ENCODE results near the gene PHLDB1. TPM values are rescaled to one million over a fixed set of nuclear protein-coding genes. Genes with fewer than 3 reads are reported as not detected.

PHLDB1 gene
- total RNA-seq, 1 experiment from 2014 or later, result 215 TPM

DNA sequence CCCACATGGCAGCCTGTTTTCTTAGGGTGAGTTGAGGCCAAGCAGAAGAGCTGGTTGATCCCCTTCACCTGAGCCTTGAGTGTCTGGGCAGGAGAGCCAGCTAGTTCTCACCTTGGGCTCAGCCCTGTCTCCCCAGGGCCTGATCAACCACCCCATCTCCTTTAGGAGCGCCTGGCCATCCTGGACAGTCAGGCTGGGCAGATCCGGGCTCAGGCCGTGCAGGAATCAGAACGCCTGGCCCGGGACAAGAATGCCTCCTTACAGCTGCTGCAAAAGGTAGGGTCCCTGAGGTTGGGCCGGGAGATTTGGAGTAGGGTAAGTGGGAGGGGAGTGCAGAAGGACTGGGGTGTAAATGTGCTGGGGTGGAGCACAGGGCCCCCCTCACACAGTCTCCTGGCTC is 31.3 kb downstream of the PHLDB1 start:
- no peak for DNase-seq (ENCODE audit: low spot score)

DNA sequence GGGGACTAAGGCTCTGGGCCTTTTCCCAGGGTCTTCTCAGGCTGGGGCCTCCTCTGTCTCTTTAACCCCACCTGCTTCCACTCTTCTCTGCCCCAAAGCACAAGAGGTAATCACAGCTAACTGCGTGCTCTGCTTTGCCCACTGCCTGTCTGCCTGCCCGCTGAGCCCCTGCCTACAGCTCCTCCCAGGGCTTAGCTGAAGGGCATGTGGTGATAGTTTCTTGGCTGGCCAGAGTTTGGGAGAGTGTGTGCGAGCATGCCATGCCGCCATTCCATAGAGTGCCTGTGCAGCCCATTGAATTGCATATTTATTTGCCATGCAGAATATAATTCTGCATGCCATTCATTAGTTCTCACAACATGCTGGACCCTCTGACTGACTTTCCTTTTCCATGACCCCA is 32.5 kb downstream of the PHLDB1 start:
- no peak for DNase-seq (ENCODE audit: low spot score)

DNA sequence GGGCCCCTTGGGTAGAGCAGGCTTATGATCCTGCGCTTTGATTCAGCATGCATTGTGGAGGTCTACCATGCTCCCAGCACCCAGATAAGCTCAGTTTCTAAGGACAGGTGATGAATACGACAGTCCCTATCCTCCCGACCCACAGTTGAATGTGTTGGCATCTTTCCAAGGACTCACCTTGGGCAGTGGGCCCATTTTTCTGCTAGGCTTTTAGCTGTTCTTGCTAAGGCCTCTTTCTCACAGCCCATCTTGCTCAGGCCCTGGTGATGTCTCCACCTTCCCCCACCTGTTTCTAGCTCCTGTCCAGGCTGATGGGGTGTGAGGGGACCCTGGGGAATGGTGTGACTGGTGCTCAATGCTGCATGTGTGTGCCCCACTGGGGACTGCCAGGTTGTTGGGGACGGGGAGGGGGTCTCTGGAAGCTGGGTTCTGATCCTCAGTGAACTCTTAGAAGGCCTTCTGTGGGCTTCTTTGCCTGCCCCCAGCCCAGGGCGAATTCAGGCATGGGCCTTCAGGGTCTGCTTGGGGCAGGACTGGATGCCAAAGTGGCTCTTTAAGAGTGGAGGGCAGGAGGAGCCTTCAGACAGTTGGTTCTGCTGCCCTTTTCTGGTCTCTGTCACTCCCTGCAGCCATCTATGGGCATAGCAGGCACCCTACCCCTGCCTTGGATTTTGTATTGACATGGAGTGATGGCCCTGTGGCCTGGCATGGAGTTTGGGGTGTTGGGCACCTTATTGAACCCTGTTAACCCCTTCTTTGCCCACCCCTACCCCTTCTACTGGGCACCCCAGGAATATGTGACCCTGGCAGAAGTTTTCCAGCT is 33.1 kb downstream of the PHLDB1 start:
- no peak for DNase-seq (ENCODE audit: low spot score)

DNA sequence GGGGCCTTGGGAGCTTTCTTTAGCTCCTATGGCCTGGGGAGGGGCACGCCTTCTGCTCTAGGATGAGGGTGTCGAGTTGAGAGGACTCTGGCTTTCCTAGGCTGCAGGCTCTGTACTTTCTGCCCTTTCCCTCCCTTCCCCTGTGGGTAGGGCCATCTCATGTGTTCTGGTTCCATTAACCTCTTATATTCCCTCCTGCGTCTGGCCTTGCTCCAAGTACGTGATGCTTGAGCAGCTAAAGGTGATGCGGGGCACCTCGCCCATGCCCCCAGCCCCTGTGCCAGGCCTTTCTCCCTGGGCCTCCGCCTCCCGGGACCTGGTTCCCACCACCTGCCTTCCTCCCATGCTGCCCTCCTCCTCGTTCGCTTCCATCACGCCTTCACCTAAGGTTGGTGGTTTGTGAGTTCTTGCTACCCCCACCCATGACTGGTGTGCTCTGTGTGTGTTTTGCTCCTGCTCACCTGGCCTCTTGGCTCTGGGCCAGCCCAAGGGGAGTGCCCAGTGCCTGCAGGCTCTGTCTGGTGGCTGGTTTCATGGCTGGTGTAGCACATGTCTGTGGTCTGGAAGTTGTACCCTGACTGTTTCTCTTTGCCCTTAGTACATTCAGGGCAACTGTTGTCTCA is 34.1 kb downstream of the PHLDB1 start:
- DNase-seq (ENCODE audit: low spot score), result no peak

DNA sequence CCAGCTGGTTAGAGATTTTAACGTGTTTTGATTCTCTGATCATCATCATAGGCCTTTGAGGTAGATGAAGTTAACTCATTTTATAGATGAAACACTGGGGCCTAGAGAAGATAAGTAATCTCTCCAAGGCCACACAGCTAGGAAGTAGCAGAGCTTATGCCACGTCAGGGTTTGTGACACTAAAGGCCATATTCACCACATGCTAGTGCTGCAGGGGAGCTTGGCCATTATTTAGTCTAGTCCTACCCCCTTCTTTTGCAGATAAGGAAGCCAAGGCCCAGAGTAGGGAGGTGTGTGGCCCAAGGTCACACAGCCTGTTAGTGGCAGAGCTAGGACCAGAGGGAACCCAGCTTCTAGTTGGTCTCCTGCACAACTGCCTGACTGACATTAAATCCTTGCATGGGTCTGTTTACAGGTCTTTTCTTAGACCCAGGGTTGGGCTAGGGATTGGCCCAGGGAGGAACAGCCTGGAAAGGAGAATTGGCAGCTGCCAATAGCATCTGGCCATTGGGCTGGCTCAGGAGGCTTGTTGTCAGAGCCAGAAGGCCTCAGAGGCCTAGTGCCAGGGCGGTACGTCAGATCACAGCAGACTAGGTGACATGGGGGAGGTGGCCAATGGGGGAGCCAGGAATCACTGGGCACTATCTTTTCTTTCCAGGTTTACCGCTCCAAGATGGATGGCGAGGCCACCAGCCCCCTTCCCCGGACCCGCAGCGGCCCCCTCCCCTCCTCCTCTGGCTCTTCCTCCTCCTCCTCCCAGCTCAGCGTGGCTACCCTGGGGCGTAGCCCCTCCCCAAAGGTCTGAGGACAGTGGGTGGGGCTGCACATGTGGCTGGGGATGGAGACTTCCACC is 36.0 kb downstream of the PHLDB1 start:
- no peak for DNase-seq (ENCODE audit: low spot score)

DNA sequence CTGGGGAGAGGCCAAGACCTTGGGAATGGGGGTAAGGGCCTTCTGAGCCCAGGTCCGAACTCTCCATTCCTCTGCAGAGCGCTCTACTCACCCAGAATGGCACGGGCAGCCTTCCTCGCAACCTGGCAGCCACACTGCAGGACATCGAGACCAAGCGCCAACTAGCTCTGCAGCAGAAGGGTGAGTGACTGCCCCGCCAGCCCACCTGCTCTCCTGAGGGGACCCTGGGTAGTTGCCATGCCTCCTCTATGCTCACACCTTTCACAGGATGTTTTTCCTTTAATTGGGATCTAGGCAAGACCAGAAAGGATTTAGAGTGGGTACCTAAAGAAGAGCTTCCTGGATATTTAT is 36.6 kb downstream of the PHLDB1 start:
- DNase-seq (ENCODE audit: low spot score), result no peak

DNA sequence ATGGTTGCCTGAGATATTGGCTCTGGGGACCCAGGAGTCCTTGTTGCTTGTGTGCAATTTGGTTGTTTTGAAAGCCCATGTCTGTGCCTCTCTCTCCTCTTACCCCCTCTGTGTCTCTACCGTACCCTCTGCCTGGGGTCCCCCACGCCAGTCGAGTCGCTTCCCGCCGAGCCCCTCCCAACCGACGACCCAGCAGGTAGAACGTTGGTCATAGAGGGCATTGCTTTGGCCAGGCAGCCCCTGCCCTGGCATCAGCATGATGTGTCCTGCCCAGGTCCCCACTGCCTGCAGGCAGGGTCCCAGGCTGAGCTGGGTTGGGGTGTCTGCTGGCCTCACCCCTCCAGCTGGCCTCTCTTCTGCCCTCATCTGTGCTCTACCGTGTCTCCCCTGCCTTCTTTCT is 37.1 kb downstream of the PHLDB1 start:
- no peak for DNase-seq (ENCODE audit: low spot score)

DNA sequence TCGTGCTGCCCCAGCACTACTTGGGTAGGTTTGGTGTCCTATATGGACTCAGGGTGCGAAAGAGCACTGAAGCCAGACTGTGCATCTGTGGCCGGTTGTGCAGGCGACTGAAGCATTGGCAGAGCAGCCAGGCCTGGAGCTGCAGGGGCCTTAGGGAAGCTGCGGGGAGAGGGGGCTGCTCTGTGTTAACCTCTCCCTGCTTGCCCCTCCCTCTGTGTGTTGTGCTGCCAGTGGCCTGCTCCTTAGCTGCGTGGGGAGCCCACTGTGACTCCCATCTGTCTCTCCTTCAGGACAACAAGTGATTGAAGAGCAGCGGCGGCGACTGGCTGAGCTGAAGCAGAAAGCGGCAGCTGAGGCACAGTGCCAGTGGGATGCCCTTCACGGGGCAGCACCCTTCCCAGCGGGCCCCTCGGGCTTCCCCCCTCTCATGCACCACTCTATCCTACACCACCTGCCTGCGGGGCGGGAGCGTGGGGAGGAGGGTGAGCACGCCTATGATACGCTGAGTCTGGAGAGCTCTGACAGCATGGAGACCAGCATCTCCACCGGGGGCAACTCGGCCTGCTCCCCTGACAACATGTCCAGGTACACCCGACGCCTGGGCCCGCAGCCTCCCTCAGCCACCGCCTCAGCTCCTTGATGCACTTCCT is 37.8 kb downstream of the PHLDB1 start:
- no peak for DNase-seq (ENCODE audit: low spot score)

DNA sequence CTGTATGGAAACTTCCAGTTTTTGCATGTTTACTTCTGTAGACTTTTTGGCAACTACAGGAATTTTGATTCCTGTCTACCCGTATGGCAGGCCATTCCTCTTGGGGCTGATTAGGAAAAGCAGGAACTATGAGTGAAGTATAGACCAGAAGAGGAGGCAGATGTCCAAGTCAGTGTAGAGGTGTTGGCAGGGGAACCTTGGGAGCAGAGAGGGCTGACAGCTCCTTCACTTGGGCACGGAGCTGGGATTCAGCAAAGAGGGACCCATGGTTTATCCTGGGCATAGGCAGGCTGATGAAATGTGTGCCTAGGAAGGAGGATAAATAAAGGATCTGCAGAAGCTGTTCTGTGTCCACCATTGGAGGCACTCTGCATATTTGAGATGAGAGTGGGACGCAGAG is 39.0 kb downstream of the PHLDB1 start:
- no peak for DNase-seq (ENCODE audit: low spot score)

DNA sequence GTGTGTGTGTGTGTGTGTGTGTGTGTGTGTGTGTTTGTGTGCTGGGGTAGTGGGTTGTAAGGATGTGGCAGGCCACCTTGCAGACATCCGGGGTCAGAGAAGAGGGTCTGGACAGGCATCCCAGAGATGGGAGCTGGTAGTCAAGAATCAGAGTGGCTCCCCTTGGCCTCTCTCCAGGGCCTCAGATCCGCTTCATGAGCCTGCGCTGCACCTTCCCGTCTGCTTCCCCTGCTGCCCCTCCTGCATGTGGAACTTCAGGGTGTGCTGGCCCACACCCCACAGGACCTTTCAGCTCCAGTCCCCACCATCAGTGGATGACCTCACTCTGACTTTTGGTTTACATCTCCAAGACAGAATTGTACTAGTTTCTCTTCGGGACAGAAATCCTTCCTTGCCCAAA is 40.9 kb downstream of the PHLDB1 start:
- no peak for DNase-seq (ENCODE audit: low spot score)

DNA sequence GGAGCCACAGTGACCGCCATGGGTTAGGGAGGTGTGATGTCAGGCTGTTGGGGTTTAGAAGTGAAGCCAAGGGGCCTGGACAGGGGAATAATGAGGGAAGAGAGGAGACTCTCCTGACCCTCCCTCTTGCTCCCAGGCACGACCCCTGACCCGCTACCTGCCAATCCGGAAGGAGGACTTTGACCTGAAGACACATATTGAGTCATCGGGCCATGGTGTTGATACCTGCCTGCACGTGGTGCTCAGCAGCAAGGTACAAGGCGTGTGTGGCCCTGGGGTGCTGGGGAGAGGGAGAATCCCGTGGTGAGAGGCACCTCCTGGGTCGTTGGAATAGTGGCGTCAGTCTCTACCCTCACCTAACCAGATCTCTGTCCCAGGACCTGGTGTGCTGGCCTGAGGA is 42.5 kb downstream of the PHLDB1 start:
- DNase-seq (ENCODE audit: low spot score), result no peak

DNA sequence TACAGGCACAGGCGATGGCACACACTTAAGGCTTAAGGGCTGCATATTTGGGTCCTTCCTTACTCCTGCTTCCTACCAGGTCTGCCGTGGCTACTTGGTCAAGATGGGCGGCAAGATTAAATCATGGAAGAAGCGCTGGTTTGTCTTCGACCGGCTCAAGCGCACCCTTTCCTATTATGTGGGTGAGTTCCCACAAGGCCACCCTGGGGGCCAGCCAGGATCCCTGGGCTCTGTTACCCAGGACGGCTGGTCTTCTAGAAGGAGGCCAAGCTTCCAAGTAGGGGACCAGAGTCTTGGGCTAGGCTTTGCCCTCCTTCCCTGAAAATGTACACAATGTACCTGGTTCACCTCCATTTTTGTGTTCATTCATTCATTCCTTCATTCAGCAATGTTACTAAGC is 43.0 kb downstream of the PHLDB1 start:
- no peak for DNase-seq (ENCODE audit: low spot score)

DNA sequence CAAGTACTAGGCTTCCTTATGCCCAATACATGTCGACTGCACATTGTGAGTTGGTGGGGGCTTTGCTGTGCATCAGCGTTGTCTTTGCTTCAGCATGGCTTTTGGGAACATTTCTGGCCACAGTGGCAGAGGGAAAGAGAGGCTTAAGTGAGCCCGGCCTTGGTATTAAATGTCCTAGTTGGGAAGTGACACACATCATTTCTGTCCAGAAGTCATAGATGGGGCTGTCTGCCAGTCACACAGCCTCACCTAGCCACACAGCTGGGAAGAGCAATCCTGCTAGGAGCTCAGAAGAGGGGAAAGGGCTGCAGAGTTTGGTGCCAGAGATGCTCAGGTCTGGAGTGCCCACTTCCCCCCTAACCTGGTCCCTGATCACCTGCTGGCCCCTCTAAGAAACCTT is 44.4 kb downstream of the PHLDB1 start:
- DNase-seq (ENCODE audit: low spot score), result no peak

DNA sequence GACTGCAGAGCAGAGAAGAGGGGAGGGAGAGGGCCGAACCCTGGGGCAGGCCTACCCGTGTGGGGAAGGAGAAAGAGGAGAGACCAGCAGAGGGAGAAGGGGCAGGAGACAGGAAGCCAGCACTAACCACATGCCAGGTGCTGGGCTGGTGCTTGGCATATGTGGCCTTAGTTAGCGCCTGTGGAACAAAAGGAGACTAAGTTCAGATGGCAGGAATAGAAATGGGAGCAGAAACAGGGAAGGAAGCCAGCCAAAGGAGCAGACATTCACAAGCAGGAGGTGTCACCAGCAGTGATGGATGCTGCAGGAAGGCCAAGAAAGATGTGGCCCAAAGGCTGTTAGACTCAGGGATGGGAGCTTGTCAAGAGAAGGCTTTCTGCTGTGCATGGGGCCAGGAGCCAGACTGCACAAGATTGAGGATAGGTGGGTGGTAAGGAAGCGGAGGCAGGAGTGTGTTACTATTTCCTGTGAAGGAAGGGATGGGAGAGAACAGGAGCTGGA is 45.3 kb downstream of the PHLDB1 start:
- DNase-seq (ENCODE audit: low spot score), result no peak

DNA sequence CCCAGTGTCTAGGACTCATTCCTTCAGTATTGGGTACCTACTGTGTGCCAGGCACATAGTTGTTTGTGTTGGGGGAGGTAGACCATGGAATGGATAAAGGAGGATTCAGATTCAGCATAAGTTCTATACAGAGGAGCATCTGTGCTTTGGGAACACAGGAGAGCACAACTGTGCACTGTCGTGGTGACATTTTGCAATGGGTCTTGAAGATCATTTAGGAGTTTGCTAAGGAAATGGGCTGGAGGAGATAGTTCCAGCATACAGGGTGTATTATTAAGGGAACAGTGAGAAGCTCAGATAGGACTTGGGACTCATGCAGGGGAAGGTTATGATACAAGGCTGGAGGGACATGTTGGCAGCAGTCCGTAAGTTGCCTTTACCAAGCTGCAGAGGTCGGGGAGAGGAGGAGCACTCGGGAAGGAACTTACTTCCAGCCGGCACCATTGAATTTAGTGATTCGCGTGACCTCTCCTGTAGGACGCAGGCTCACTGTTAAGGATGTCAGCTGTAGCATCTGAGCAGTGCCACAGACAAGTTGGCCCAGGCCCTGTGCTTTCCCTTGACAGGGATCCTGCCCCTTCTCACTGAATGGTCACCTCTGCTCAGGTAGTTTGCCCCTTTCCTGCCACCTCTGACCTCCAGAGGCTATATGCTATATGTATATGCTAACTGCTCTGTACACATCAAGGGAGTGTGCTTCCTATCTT is 46.4 kb downstream of the PHLDB1 start:
- DNase-seq (ENCODE audit: low spot score), result no peak

DNA sequence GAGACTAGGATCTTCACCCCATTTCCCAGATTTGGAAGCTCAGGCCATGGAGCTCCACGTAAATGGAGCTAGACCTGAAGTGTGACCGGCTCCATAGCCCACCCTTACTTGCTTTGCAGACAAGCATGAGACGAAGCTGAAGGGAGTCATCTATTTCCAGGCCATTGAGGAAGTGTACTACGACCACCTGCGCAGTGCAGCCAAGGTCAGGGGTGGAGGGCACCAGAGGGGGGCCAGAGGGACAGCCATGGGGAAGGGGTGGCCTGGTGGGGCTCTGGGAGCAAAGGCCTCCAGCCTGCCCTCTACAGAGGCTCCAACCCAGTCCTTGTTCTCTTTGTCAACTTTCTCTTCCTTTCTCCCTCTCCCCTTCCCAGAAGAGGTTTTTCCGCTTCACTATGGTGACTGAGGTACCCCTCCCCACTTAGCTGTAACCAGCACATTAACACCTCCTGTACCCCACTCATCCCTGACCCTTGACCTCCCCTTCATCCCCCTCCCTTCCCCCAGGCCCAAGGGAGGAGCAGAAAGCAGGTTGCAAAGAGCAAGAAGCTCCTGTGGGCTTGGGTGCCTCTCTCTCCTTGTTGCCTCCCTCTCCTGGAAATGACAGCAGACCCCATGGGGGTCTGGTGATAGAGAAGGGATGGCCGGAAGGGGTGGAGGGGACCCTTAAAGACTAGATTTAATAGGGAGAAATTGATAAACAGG is 48.2 kb downstream of the PHLDB1 start:
- no peak for DNase-seq (ENCODE audit: low spot score)

DNA sequence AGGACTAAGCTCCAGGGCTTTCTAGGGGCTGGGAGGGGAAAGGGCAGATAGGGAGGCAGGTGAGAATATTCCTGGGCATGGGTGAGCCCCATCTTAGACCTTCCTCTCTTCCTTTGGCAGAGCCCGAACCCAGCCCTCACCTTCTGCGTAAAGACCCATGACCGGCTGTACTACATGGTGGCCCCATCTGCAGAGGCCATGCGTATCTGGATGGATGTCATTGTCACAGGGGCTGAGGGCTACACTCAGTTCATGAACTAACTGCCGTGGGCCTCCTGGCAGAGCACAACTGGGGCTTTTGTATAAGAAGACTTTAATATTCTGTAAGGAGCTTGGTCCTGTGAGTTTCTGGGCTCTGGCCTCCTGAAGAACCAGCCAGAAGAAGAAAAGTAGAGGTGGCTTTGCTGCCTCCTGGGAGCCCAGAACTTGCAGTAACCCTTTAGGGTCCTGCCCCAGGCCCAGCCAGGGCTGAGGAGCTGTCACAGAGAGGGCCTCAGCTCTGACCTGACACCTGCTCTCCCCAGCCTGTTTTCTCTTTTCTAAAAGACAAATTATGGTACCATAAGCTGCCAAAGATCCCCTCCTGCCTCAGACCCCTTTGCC is 49.2 kb downstream of the PHLDB1 start:
- no peak for DNase-seq (ENCODE audit: low spot score)

DNA sequence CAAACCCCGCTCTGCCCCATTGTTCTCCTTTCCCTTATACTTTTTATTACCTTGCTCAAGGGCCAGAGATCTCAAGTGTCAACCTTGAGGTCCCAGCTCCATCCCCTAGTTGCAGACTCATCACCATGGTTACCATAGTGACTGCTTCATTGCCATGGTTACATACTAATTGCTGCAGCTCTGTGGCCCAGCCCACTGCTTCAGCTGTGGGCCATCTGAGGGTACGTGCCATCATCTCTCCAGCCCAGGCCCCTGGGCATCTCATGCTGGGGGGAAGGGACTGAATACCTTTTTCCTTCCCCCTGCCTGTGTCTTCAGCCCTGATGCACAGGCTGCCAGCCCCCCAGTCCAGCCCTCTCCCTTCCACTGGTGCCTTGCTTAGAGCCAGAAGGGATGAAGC is 49.8 kb downstream of the PHLDB1 start:
- no peak for DNase-seq (ENCODE audit: low spot score)

DNA sequence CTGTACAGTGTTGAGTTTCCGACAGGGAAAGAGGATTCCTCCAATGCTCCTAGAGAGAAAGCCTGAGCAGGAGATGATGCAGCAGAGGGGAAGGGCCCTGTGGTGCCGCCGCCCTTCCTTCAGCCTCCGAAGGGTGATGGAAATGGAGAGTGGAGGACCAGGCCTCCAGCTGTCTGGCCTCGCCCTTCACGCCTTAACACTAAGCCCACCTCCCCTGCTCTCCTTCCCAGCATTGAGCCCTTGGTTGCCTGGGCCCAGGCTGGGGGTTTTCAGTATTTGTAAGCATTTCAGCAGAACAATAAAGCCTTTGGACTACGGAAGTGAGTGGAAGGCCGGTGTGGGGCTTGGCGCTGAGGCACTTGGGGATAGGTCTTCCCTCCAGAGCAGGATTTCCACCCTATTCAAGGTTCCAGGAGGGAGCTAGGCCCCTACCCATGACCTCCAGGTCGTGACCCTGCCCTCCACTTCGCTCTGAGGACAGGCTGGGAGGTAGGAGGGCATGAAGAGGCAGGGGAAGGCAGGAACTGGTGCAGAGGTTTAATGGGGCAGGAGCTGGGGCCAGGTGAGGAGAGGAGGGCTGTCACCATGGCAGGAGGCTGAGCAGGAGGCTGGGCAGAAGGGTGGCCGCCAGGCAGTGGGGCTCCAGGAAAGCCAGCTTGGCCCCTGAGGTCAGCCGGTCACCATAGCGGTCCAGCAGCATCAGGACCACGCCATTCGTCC is 50.5 kb downstream of the PHLDB1 start:
- no peak for DNase-seq (ENCODE audit: low spot score)

Measured in HT-29 (cell line).